Spinal cord (tissue), 10 donors: ENCODE results near the gene NEMP1. TPM values are rescaled to one million over a fixed set of nuclear protein-coding genes. Genes with fewer than 3 reads are reported as not detected.

Experiments
- DNase-seq, 6 donors: peaks; one replicate each; pipeline versions ENCODE4 v3.0.0 to v3.0.0-alpha.2; 2013 to 2015; ENCODE audit warnings: low spot score in 6 of 6, low read depth in 4 of 6
- H3K27ac ChIP-seq: one replicate; pipeline ENCODE4 v1.5.1; 2013; ENCODE audit warnings: low read depth, low read length, control low read depth
- H3K27me3 ChIP-seq: one replicate; pipeline ENCODE4 v1.6.1; 2013; ENCODE audit warnings: low read length; ENCODE audit not compliant: control insufficient read depth, insufficient read depth
- H3K36me3 ChIP-seq: one replicate; pipeline ENCODE4 v1.6.1; 2013; ENCODE audit warnings: low read length; ENCODE audit not compliant: control insufficient read depth, insufficient read depth
- H3K4me1 ChIP-seq: one replicate; pipeline ENCODE4 v1.6.1; 2013; ENCODE audit warnings: low read length; ENCODE audit not compliant: control insufficient read depth, insufficient read depth
- H3K4me3 ChIP-seq: one replicate; pipeline ENCODE4 v1.5.1; 2013; ENCODE audit warnings: low read depth, low read length, control low read depth
- H3K9me3 ChIP-seq: one replicate; pipeline ENCODE4 v1.6.1; 2013; ENCODE audit warnings: low read length; ENCODE audit not compliant: control insufficient read depth, insufficient read depth
- WGBS: methylation state at CpG from one replicate; pipeline ENCODE4 v1.1.5; 2013; ENCODE audit warnings: missing lambda C conversion rate; ENCODE audit not compliant: insufficient coverage; 5-methylcytosine and 5-hydroxymethylcytosine counted together
- polyA plus RNA-seq, 2 donors: library from polyadenylated mRNA; unstranded; fragments of 120-200 nt; gene quantifications; one replicate each; pipeline ENCODE4 v1.2.1, GENCODE V29; 2013; ENCODE audit not compliant: insufficient read length in 2 of 2
- total RNA-seq, 2 donors: library from RNA; depleted of rRNA in 1 of 2; stranded (reverse); fragments of 120-200 nt in 1 of 2; fragments of >200 nt in 1 of 2; gene quantifications; one replicate each; pipeline versions ENCODE4 v1.2.3 to v1.2.4, GENCODE V29; 2013 to 2014
- donor health status: healthy.

The NEMP1 gene
- total and polyA plus RNA-seq, 4 donors, result 13.2 to 17.3 (median 13.6) TPM

GRCh38 chr12:57006809-57007475, 71.6 kb downstream of the NEMP1 start:
- peak overlapping the region; percentile 37 for H3K27ac ChIP-seq
- 76% methylated on average over 6 of the region's 10 CpGs for WGBS

GRCh38 chr12:57005980-57006808, 72.4 kb downstream of the NEMP1 start, which contains the start of gene ZBTB39:
Gene ZBTB39 (minus strand): TSS chr12:57006546. CDS start chr12:57004917, 1,629 bp downstream.
- WGBS, result under 1% methylated on average over 80 of the region's 94 CpGs
- Histone ChIP-seq H3K9me3 (no peaks in the 10 kb centered on the region), H3K36me3 (peaks cover 36% of the 10 kb centered on the region), H3K4me1 (peaks cover 13% of the 10 kb centered on the region), H3K27ac (peak within 1 kb of the TSS; percentile 50), H3K27me3 (no peaks in the 10 kb centered on the region), H3K4me3 (peak within 1 kb of the TSS; percentile 76)
- DNase-seq, result peak in 3 of 6 donors; percentile 39 to 83 (median 80)

More at GRCh38 chr12:57006809-57007475, 71.6 kb downstream of the NEMP1 start:
- Histone ChIP-seq H3K36me3 (peaks cover 28% of the 10 kb centered on the region), H3K9me3 (no peaks in the 10 kb centered on the region), H3K27me3 (no peaks in the 10 kb centered on the region), H3K4me3 (peak overlapping the region; percentile 34), H3K4me1 (peaks cover 5% of the 10 kb centered on the region)
- DNase-seq, result no peak

Other genes starting within 250 kb of the NEMP1 start
- under 1 TPM in 1 of 2 donors, not detected in 1; 0.20 TPM for gene SDR9C7, start 144.4 kb downstream of the NEMP1 start, total RNA-seq
- gene SDR9C7, start 144.4 kb downstream of the NEMP1 start, polyA plus RNA-seq, result under 1 TPM in 1 of 2 donors, not detected in 1; 0.27 TPM
- under 1 TPM; 0.30 to 0.55 TPM for gene RDH16, start 121.2 kb downstream of the NEMP1 start, total RNA-seq
- 1 to 10 TPM in 1 of 2 donors, under 1 TPM in 1; 0.65 to 1.2 TPM for gene RDH16, start 121.2 kb downstream of the NEMP1 start, polyA plus RNA-seq
- gene ZBTB39, start 72.2 kb downstream of the NEMP1 start, total RNA-seq, result 1 to 10 TPM; 6.6 to 8.9 TPM
- 1 to 10 TPM; 7.9 to 9.8 TPM for gene ZBTB39, start 72.2 kb downstream of the NEMP1 start, polyA plus RNA-seq
- 1 to 10 TPM; 2.6 to 6.8 TPM for gene TAC3, start 62.3 kb downstream of the NEMP1 start, total RNA-seq
- gene TAC3, start 62.3 kb downstream of the NEMP1 start, polyA plus RNA-seq, result 1 to 10 TPM; 6.8 to 8.1 TPM
- under 1 TPM; 0.28 to 0.69 TPM for gene MYO1A, start 28.7 kb downstream of the NEMP1 start, total RNA-seq
- gene MYO1A, start 28.7 kb downstream of the NEMP1 start, polyA plus RNA-seq, result under 1 TPM in 1 of 2 donors, not detected in 1; 0.17 TPM
- 10 to 100 TPM; 18.0 to 42.8 TPM for gene NAB2, start 10.3 kb upstream of the NEMP1 start, total RNA-seq
- 10 to 100 TPM; 21.6 to 30.8 TPM for gene NAB2, start 10.3 kb upstream of the NEMP1 start, polyA plus RNA-seq
- 10 to 100 TPM; 28.0 to 58.0 TPM for gene STAT6, start 32.6 kb upstream of the NEMP1 start, total RNA-seq
- 10 to 100 TPM; 19.7 to 37.9 TPM for gene STAT6, start 32.6 kb upstream of the NEMP1 start, polyA plus RNA-seq
- 100 to 1,000 TPM; 182 to 241 TPM for gene LRP1, start 49.7 kb upstream of the NEMP1 start, total RNA-seq
- 100 to 1,000 TPM; 237 to 319 TPM for gene LRP1, start 49.7 kb upstream of the NEMP1 start, polyA plus RNA-seq
- not detected for gene LRP1-AS, start 68.8 kb upstream of the NEMP1 start, total RNA-seq
- 1 to 10 TPM in 1 of 2 donors, not detected in 1; 2.3 TPM for gene LRP1-AS, start 68.8 kb upstream of the NEMP1 start, polyA plus RNA-seq
- 10 to 100 TPM in 1 of 2 donors, 1 to 10 TPM in 1; 7.8 to 12.0 TPM for gene NXPH4, start 138.0 kb upstream of the NEMP1 start, total RNA-seq
- gene NXPH4, start 138.0 kb upstream of the NEMP1 start, polyA plus RNA-seq, result 10 to 100 TPM; 28.0 to 31.9 TPM
- 10 to 100 TPM; 37.5 to 61.8 TPM for gene SHMT2, start 150.9 kb upstream of the NEMP1 start, total RNA-seq
- gene SHMT2, start 150.9 kb upstream of the NEMP1 start, polyA plus RNA-seq, result 10 to 100 TPM; 53.9 to 62.6 TPM
- gene STAC3, start 172.4 kb upstream of the NEMP1 start, total RNA-seq, result 1 to 10 TPM; 1.7 to 2.1 TPM
- 10 to 100 TPM in 1 of 2 donors, 1 to 10 TPM in 1; 4.0 to 10.9 TPM for gene STAC3, start 172.4 kb upstream of the NEMP1 start, polyA plus RNA-seq